Stomach smooth muscle (tissue), 2 donors: Measurements from ENCODE around the gene TRPM3.

Experiments
- H3K27ac ChIP-seq: one replicate; pipeline ENCODE4 v1.7.0; 2013; ENCODE audit warnings: mild to moderate bottlenecking, low read length, inconsistent platforms
- H3K27me3 ChIP-seq, 2 donors: one replicate each; pipeline ENCODE4 v1.7.0; 2013; ENCODE audit warnings: low read length in 2 of 2; ENCODE audit not compliant: insufficient read depth in 2 of 2, control insufficient read depth in 1 of 2
- H3K36me3 ChIP-seq, 2 donors: one replicate each; pipeline ENCODE4 v1.7.0; 2013; ENCODE audit warnings: low read length in 2 of 2; ENCODE audit not compliant: control insufficient read depth in 2 of 2, insufficient read depth in 2 of 2
- H3K4me1 ChIP-seq: one replicate; pipeline ENCODE4 v1.7.0; 2013; ENCODE audit warnings: low read length; ENCODE audit not compliant: control insufficient read depth, insufficient read depth
- H3K4me3 ChIP-seq, 2 donors: one replicate each; pipeline ENCODE4 v1.7.0; 2013; ENCODE audit warnings: low read length in 2 of 2
- H3K9ac ChIP-seq, 2 donors: one replicate each; pipeline ENCODE4 v1.7.0; 2013; ENCODE audit warnings: low read length in 2 of 2, mild to moderate bottlenecking in 1 of 2
- H3K9me3 ChIP-seq, 2 donors: one replicate each; pipeline ENCODE4 v1.7.0; 2013; ENCODE audit warnings: low read length in 2 of 2; ENCODE audit not compliant: control insufficient read depth in 2 of 2
- donor health status: healthy.
- donor health status: Pancreatic carcinoma.

The TRPM3 gene

DNA sequence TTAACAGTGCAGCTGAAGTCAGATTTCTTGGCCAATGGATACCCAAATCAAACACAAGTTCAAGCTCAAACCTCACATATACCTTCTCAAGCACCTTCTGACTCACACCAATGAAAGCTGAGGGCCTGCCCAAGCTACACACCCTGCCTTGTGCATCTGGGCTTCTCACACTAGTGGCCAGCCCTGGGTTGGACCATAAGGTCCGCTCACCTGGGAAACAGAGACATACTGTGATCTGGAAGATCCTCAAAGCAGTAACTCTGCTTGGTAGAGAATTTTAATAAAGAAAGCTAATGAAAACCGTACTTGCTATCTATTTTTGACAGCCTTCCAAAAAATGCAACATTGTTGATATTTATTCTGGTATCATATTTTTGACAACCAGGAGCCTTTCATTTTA, 7.4 kb upstream of the TRPM3 start:
- no peaks in the 10 kb centered on the region for H3K4me1 ChIP-seq
- no peaks in the 10 kb centered on the region for H3K36me3 ChIP-seq
- H3K27ac ChIP-seq = no peak overlapping the region
- no peaks in the 10 kb centered on the region for H3K9me3 ChIP-seq
- no peak overlapping the region for H3K9ac ChIP-seq
- H3K4me3 ChIP-seq = no peak overlapping the region
- no peaks in the 10 kb centered on the region for H3K27me3 ChIP-seq

DNA sequence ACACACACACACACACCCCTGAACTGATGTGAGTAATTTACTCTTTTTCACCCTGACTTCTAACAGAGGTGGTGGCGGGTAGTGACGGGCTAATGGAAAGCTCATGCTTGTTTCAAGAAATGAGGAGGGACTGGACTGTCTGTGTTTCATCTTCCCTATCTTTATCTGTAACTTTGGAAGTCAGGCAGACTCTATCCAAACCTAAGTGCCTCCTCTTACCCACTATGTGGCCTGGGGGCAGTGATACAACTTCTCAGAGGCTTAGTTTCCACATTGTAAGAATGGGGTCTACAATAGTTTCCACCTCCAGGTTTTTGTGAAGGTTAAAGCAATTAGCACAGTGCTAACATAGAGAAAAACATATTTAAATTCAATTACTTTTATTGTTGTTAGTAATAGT, 5.9 kb upstream of the TRPM3 start:
- peaks cover 0 to 3% of the 10 kb centered on the region in 2 donors for H3K27me3 ChIP-seq
- H3K36me3 ChIP-seq = no peaks in the 10 kb centered on the region
- H3K4me1 ChIP-seq = no peaks in the 10 kb centered on the region
- H3K9ac ChIP-seq = no peak overlapping the region
- H3K27ac ChIP-seq = no peak overlapping the region
- H3K4me3 ChIP-seq = no peak overlapping the region
- no peaks in the 10 kb centered on the region for H3K9me3 ChIP-seq

DNA sequence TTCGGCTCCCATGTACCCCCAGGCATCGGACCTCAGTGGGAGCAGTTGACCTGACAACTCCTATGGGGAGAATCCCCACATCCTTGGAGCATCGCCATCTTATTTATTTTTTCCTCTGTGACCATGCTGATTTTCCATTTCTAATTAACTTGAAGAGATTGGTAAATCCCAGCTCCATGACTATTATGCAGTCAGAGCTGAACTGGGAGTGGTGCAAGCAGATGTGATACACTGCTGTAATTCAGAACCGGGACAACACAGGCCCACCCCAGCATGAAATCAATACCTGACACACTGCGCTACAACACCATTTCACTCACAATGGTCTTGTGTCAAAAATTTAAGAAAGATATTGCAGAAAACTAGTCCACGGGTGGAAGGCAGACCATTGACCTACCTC, 1.0 kb upstream of the TRPM3 start:
- Histone ChIP-seq H3K9ac (no peak overlapping the region), H3K36me3 (no peaks in the 10 kb centered on the region), H3K27me3 (peaks cover 5 to 12% of the 10 kb centered on the region in 2 donors), H3K4me3 (no peak overlapping the region), H3K27ac (no peak overlapping the region), H3K4me1 (no peaks in the 10 kb centered on the region), H3K9me3 (no peaks in the 10 kb centered on the region)

DNA sequence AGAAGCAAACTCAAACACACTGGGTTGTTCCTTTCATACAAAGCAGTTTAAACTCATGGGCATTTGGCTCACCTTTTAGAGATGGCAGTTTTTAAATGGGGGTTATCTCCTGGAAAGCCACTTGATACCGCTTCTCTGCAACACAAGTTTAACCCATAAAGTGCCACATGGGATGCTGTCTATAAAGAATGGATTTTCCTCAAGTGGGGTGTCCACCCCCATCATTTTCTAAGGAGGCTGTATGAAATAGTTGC, 528 bp upstream of the TRPM3 start:
- no peak overlapping the region for H3K4me3 ChIP-seq
- no peaks in the 10 kb centered on the region for H3K36me3 ChIP-seq
- no peak overlapping the region for H3K9ac ChIP-seq
- no peaks in the 10 kb centered on the region for H3K9me3 ChIP-seq
- H3K27ac ChIP-seq = no peak overlapping the region
- no peaks in the 10 kb centered on the region for H3K4me1 ChIP-seq
- H3K27me3 ChIP-seq = peaks cover 5 to 12% of the 10 kb centered on the region in 2 donors

DNA sequence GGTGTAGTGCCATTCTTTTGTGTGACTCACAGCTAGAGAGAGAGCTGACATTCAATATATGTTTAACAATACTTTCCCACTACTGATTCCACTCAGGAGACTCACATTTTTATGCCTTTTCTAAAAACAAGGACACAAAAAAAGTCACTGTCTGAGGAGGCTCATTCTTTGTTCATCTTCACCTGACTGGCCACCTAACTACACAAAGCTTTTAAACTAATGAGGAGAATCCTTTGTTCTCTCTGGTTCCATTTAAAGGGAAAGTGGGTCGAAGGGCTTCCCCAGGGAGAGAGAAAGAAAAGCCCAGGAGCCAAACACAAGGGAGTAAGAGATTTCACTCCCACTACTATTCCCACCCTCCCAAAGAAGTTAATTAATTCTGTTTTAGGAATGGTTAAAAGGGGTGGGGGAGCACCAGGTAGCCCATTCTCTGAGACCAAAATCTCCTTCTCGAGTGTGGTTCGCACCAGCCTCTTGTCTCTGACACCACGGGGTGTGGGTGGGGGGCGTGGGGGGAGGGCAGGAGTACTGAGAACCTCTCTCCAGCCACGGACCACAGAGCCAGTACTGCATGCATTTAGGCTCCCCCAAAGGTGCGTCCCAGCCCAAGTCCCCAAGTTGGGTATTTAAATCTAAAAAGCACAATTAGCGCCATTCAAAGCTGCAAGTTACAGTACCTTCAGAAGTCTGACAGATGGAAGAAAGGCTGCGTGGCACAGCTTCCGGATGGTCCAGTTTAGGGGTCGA, 747 bp downstream of the TRPM3 start:
- no peaks in the 10 kb centered on the region for H3K9me3 ChIP-seq
- H3K36me3 ChIP-seq = no peaks in the 10 kb centered on the region
- no peaks in the 10 kb centered on the region for H3K4me1 ChIP-seq
- no peak overlapping the region for H3K27ac ChIP-seq
- no peak overlapping the region for H3K4me3 ChIP-seq
- peaks cover 5 to 12% of the 10 kb centered on the region in 2 donors for H3K27me3 ChIP-seq
- H3K9ac ChIP-seq = no peak overlapping the region

DNA sequence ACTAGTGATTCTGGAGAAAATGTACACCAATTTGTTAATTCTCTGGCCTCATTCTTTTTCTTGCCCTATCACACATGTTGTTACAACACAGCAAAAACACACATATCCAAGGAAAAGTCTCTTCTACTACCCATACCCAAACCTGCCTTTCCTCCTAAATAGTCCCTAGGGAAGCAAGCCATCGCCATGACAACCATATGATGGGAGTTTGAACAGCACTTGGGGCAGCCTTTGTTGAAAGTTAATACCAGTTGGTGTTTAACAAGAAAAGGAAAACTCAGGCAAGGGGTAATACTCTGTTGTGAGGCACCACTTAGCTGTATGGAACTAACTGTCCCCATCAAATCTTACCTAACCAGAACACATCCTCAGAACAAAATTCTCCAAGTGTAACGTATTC, 1.7 kb downstream of the TRPM3 start:
- Histone ChIP-seq H3K27ac (no peak overlapping the region), H3K9ac (no peak overlapping the region), H3K4me1 (no peaks in the 10 kb centered on the region), H3K27me3 (peaks cover 5 to 12% of the 10 kb centered on the region in 2 donors), H3K4me3 (no peak overlapping the region), H3K9me3 (no peaks in the 10 kb centered on the region), H3K36me3 (no peaks in the 10 kb centered on the region)

DNA sequence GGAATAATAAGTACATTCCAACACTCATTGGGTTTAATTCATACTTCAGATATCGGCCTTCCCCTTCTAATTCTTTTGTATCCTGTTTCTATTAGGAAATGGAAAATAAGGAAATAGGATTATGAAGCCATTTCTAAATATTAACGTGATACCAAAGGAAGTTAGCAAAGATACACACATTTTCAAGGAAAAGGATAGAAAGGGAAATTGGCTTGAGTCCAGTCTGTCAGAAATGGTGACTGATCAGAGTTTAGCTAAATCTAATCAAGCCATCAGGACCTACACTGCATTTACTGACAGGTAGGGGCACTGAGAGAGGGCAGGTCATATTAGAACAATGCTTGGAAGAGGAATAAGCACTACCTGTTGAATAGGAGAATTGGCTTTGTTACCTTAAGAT, 3.1 kb downstream of the TRPM3 start:
- Histone ChIP-seq H3K4me3 (no peak overlapping the region), H3K27me3 (peaks cover 5 to 11% of the 10 kb centered on the region in 2 donors), H3K27ac (no peak overlapping the region), H3K9me3 (no peaks in the 10 kb centered on the region), H3K36me3 (no peaks in the 10 kb centered on the region), H3K9ac (no peak overlapping the region), H3K4me1 (no peaks in the 10 kb centered on the region)

DNA sequence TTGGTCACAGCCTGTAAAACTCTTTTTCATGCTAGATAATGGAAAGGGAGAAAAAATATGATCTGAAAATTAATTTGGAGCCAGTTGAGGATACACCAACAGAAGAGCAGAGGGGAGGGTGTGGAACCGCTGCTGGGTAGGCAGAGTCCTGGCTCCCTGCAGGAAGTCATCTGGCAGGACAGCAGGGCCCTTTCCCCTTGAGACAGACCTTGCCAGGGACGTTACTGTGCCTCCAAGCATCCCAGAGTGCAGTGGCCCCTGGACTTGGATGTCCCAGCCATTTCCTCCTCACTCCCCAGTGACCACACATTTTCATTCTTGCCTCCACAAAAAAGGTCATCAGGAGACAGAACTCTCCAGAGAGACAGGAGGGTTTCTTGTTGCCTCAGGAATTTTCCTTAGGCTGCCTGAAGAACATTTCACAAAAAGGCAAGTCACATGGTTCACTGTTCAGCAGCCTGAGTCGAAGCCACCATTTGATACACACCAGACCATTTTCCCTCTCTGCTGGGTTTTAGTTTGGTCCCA, 5.9 kb downstream of the TRPM3 start:
- H3K4me1 ChIP-seq = no peaks in the 10 kb centered on the region
- H3K9me3 ChIP-seq = no peaks in the 10 kb centered on the region
- no peak overlapping the region for H3K9ac ChIP-seq
- no peaks in the 10 kb centered on the region for H3K36me3 ChIP-seq
- no peaks in the 10 kb centered on the region for H3K27me3 ChIP-seq
- H3K4me3 ChIP-seq = no peak overlapping the region
- no peak overlapping the region for H3K27ac ChIP-seq

DNA sequence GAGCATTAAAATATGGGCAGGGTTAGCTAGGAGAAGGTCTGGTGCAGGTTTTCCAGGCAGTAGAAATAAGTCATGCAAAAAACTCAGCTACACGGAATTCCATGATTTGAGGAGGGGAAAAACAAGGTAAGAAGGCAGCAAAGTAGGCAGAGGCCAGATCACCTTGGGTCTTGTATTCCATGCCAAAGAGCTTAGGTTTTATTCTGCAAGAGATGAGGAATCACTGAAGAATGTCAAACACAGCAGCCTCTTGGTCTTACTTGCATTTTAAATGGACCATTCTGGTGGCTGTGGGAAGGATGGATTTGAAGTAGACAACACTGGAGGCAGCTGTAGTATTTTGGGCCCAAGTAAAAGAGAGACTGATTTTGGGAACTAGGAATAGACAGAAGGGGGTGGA, 8.6 kb downstream of the TRPM3 start:
- Histone ChIP-seq H3K36me3 (no peaks in the 10 kb centered on the region), H3K27me3 (no peaks in the 10 kb centered on the region), H3K4me3 (no peak overlapping the region), H3K27ac (no peak overlapping the region), H3K9me3 (no peaks in the 10 kb centered on the region), H3K4me1 (no peaks in the 10 kb centered on the region), H3K9ac (no peak overlapping the region)

DNA sequence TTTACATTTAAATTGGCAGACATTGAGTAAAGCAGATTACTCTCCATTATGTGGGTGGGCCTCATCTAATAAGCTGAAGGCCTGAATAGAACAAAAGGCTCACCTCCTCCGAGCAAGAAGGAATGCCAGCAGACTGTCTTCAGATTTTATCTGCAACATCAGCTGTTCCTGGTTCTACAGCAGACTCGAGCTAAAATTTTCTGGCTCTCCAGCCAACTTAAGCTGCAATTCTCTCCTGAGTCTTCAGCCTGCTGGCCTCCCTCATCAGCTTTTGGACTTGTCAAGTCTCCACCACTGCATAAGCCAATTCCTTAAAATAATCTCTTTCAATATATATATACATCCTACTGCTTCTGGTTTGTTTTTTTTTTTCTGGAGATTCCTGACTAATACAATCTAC, 12.5 kb downstream of the TRPM3 start:
- Histone ChIP-seq H3K36me3 (no peaks in the 10 kb centered on the region), H3K4me3 (no peak overlapping the region), H3K9me3 (no peaks in the 10 kb centered on the region), H3K4me1 (no peaks in the 10 kb centered on the region), H3K27ac (no peak overlapping the region), H3K9ac (no peak overlapping the region), H3K27me3 (no peaks in the 10 kb centered on the region)

DNA sequence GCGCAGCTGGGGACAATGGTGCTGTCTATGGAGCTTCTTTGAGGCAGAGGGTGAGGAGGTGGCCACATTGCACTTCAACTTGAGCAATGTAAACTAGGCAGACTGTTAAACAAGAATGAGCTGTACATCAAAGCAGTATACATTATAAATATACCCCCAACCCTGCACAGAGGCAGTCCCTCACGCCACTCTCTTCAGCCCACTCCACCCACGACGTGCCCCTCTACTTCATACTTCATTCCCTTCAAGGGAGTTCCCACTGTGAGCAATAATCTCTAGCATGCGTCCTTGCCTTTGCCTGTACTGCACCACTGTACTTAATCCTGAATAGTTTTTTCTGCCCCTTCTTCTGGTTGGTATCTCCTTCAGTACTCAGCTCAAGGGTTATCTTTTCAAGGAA, 14.4 kb downstream of the TRPM3 start:
- Histone ChIP-seq H3K27me3 (no peaks in the 10 kb centered on the region), H3K4me1 (no peaks in the 10 kb centered on the region), H3K9me3 (no peaks in the 10 kb centered on the region), H3K4me3 (no peak overlapping the region), H3K9ac (no peak overlapping the region), H3K27ac (no peak overlapping the region), H3K36me3 (no peaks in the 10 kb centered on the region)
